Measurements from ENCODE around the gene TGFBR3.

The TGFBR3 gene

DNA sequence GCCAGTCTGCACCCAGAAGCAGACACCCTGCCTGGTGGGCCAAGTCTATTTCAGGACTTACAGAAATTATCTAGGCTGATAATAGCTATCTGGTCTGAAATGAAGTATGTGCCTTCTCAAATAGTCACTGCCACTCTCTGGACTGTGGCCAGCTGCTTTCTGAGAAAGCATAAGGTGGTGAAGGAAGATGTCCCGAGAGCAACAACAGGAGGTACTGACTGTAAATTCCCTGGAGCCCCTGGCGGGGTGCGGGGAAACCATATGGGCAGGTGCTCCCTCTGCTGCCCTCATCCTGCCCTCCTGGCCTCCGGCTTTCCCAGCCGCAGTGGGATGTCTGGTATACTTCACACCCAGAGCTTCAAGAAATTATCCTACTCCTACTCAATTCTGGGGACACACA is 86.8 kb downstream of the TGFBR3 start:
- DNase-seq (ENCODE audit: low spot score), result no peak

DNA sequence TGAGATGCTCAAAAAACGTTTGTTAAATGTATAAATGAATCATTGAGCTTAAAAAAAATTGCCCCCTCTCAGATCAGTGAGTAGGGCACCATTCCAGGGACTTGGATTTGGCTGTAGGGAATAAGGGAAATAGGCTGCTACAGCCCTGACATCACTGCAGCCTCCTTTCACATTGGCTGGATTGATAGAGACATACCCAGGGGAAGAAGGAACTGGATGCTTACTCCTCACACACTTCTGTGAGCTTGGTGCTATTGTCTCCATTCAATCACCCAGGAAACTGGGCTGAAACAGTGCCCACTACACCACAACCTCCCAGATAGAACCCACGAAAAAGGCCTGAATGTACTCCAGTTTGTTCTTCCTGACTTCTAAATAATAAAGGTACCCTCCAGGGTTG is 87.2 kb downstream of the TGFBR3 start:
- DNase-seq (ENCODE audit: low spot score), result no peak

DNA sequence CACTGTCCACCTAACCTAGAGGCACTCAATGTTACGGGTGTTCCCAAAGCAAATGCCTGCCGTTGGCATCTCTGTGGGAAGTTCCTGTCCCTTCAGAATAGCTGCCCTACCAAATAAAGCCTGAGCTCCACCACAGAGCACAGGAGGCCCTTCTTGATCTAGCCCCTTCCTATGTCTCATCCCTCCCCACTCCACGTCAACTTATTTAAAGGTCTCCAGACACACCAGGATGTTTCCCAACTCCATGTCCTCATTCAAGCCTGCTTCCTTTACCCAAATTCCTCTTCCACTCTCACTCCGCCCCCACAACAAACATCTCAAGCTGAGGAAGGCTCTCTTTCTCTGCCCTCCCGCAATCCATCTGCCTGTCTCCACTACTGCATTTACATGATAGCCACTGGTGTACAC is 87.7 kb downstream of the TGFBR3 start:
- no peak for DNase-seq (ENCODE audit: low spot score)

DNA sequence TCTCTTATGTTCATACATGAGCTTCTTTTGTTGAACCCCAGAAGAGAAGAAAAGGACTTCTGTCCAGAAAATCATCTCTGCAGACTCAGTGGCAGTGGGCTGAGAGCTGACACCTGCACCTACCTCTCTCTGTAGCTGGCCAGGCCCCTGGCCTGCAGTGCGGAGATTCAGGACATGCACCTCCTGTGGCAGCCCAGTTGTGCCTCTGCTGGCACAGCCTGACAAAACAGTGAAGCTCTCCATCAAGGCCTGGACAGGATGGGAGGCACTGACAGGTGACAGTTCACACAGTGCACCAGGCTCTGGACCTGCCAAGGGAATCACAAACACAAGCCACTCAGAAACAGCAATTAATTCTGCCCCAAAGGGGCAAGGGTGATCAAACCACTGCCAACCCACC is 88.8 kb downstream of the TGFBR3 start:
- DNase-seq (ENCODE audit: low spot score), result no peak

DNA sequence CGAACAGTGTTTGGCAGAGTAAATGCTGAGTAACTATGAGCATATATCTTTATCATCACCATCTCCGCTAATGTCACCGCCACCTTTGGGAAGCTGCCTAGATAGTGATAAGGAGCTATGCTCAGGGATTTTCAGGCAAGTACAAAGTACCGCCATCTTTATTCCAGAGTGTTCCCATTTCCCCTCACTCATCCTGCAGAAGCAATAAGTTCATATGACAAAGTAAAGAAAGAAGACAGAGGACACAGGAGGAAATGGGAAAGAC is 89.6 kb downstream of the TGFBR3 start:
- no peak for DNase-seq (ENCODE audit: low spot score)

DNA sequence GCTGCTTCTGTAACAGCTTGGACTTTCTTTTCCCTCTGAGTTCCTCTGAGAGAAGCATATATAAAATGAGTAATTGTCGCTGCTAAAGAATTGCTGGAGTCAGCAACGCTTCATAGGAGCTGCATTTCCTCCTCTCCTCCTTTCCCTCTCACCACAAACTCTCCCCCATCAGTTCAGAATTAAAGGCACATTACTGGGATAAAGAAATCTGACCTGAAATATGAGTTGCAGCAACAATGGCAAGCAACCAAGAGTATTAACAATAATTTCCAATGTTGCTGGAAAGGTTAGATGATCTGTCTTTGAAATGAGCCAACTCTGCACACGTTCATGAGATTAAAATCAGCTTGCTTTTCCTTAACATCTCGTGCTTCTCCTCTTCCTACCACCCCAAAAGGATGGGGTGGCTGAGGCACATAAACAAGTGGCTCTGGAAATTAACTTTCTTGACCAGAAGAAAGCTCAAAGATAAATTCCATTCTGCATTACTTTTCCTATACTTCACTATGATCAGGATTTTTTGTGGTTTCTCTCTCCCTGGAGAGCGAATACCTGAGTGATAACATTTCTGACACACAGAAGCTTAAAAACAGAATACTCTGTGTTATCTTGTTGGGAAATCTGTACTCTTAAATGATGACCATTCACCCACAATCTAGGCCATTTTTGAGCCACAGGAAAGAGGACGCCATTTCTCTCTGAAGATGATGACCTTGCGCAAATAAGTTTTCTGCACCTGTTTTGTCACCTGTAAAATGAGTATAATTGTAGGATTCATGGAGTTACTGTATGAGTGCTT is 90.2 kb downstream of the TGFBR3 start:
- no peak for DNase-seq (ENCODE audit: low spot score)

DNA sequence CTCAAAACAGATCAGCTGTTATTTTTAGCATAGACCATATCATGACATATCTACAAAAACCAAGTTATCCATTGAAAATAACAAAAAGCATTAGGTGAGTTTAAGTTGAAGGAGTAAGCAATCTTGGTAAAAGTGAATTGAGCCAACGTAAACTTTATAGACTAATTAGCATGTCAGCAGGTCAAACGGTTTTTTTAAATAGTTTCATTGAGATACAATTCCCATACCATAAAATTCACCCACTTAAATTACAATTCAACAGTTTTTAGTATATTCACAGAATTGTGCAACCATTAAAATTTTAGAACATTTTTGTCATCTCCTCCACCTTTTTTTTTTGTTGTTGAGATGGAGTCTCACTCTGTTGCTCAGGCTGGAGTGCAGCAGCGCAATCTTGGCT is 92.1 kb downstream of the TGFBR3 start:
- no peak for DNase-seq (ENCODE audit: low spot score)

DNA sequence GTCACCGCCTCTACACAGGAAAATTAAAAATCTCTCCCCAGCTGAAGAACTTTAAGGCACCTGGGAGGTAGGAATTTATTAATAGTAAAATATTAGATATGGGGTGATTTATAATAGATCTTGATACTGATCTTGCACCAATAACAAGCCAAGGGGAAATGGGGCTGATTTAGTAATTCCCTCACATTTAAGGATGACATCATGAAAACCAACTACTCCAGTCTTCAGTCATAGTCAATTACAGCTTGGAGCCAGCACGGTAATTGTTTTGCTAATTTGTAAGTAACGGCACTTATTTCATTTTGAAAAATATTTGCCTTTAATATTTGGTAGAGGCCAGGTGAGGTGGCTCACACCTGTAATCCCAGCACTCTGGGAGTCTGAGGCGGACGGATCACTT is 92.8 kb downstream of the TGFBR3 start:
- no peak for DNase-seq (ENCODE audit: low spot score)

DNA sequence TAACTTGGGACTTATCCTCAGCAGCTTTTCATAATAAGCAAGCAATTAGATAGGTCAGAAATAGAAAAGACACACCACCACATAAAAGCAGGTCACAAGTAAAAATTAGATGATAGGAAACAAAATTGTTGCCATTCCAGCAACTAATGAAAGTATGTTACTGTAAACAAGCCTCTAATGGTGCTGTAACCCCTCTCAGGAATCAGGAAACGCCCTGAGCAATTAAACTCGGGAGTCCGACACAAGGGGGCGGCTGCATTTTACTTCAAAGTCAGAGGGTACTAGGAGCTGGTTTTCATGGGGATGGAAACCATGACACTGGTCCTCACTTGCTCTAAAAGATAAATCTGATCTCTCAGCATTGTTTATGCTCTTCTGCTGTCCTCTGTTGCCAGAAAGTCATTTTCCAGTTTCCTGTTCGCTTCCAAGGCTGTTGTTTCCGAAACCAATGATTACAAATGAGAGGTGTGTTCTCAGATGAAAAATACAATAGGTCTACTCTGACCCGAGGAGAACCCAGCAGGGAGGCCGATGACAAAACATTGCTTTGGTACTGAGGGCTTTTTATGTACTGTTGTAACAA is 93.4 kb downstream of the TGFBR3 start:
- DNase-seq (ENCODE audit: low spot score), result no peak

DNA sequence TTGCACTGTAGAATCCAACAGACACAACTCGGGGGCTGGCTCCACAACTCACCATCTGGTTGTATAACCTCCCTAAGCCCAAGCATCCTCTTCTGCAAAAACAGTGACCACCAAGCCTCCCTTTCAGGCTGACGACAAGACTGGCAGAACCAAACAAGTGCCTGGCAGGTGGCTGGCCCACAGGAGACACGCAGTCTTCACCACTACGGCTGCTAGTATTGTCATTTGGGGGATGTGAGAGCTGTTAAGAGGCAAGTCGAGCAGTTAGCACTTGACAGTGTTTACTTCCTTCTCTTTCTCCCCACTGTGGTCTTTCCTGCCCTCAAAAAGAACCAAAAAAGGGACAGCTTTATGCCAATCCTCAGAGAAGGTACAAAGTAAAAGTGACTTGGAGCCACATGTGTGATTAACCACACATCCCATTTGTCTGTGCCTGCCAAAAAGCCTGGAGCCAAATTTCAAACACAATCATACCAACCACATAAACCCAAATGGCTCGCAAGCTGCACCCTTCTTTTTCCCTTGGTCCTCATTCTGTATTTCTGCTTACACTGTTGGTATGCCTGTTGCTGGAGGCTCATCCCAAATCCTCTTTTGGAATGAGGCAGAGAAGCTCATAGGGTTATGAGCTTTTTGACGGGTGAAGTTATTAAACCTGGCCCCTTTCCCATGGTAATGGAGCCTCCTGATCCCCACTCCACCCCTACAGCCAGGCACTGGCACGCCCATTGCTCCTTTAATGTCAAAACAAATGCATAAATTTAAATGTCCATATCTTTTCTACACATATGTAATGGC is 94.1 kb downstream of the TGFBR3 start:
- no peak for DNase-seq (ENCODE audit: low spot score)

DNA sequence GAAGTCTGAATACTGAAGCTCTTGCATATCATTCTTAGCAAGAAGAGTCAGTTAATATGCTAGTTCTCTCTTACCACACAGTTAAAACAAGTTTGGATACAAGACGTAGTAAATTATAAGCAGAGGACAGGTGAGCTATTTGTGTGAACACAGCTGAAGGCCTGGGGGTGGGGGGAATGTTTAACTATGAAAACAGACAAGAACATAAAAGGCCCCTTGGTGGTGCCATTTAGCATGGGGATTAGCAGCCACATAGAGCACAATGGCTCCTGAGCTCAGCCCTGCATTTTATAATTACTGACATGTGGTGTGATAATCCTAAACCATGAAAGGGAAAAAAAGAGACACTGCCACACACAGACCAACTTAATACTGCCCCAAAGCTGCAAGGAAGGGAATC is 94.8 kb downstream of the TGFBR3 start:
- no peak for DNase-seq (ENCODE audit: low spot score)

DNA sequence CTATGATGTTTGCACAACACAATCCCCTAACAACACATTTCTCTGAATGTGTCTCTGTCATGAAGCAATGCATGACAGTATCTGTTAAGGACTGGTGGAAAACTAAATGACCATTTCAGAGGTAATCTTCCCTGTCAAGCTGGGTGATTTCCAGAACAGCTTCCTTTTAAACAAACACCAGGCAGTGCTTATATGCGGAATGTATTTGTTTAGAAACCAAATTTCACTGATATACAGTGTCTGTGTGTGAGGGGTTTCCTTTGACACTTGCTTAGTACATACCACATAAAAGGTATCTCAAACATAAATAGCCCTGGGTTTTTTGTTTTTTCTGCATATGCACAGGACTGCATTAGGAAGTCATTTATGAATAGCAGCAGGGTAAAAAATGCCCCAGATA is 95.6 kb downstream of the TGFBR3 start:
- DNase-seq (ENCODE audit: low spot score), result no peak

DNA sequence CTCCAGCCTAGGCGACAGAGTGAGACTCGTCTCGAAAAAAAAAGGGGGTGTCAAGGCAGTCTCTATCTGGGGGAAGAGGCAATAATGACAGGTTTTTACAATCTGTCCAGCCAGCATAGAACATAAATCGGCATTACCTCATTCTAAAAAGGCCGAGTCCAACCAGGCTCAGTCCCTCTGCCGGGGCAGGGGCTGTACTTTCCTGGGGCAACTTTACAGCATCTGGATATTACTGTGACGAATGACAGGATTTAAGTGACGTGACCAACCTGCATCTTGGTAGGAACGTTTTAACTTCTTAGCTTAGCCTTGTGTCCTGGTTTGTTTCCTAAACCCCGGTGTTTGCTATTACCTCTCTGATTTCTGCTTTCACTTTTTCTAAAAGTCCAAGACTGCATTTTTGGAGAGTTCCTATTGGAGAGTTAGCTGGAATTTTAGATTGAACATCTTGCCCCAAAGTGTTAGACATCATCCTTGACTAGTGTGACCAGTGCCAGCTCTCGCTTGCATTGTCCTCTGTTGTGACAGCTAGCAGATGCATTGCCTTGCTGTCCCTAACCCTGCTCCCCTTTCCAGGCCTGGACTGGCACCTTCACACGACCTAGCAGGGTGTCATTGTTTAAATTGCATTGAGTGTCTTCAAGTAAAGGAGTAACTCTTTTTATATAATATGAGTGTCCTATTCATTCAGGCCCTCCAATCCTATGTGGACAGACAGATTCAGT is 96.5 kb downstream of the TGFBR3 start:
- DNase-seq (ENCODE audit: low spot score), result no peak

DNA sequence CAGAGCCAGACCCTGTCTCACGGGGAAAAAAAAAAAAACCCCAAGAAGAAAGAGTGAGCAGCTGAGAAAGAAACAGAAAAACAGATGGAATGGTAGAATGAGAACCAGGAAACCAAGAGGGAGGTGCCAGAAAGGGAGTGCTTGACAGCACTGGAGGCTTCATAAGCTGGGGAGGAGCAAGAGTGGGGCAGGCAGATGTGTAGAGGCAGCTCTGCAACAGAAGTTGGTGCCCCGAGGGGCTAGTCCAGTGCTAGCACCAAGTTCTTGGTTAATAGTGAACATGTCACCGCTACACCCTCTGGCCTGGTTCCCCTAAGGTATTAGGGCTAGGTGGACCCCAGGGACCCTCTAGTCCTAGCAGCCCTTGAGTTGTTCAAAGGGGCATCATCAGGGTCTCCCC is 98.0 kb downstream of the TGFBR3 start:
- no peak for DNase-seq (ENCODE audit: low spot score)

DNA sequence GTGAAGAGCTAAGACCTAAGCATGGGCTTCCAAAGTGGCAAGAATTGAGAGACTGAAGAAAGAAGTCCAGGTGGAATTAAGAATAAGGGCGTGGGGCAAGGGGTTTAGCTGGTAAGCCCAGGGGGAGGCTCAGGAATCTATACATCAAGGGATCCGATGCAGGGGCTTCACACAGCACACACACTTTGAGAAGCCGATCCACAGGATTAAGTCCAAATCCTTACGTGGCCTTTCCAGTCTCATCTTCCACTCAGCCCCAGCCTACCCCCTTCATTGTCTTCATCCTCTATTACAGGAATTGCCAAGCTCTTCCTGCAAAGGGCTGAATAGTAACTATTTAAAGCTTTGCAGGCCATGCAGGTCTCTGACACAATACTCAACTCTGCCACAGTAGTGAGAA is 101.3 kb downstream of the TGFBR3 start:
- no peak for DNase-seq (ENCODE audit: low spot score)

DNA sequence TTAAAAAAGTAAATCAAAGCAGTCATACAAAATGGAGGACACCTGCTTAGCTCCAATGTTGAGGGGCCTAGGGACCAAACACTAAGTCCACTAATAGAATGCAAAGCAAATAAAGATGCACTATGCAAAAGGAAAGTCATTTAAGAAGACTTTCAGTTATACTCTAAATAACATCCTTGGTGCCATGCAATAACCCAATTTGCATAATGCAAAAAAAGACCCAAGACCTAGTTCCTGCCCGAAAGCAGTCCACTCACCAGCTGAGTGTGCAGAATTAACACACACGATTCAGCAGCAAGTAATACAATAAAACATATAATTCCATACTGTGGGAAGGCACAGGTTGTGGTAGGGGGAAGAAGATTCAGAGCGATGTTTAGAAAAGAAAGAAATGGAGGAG is 101.8 kb downstream of the TGFBR3 start:
- DNase-seq (ENCODE audit: low spot score), result no peak

DNA sequence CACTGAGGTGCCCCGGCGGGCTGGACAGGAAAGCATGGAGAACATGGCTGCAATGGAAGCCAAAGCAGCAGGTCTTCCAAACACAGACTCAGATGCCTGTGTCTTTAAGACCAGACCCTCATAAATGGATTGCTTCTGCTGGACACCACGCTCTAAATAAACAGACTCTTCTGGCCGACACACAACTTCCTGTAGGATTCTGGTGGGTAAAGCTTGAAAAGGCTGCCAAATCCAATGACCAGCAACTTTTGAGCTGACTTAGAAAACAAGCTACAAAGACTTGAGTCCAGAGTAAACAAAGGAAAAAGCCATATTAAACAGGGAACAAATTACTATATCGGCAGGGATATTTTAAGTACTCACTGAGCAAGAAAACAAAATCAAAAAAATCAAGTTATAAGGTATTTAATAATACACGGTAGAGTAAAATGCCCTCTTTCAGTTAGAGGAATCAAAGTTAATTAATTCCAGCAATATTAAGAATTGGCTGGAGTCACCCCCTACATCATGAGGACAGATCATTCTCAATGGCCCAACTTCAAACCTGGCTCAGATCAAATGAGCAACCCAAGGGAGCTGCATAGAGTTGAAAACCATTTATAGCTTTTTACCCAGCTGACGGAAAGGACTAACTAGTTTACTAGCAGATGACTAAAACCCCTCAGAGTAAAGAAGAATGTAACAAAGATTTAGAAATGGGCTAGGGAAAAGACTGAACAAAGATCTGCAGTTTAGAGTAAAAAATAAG is 102.4 kb downstream of the TGFBR3 start:
- DNase-seq (ENCODE audit: low spot score), result no peak

DNA sequence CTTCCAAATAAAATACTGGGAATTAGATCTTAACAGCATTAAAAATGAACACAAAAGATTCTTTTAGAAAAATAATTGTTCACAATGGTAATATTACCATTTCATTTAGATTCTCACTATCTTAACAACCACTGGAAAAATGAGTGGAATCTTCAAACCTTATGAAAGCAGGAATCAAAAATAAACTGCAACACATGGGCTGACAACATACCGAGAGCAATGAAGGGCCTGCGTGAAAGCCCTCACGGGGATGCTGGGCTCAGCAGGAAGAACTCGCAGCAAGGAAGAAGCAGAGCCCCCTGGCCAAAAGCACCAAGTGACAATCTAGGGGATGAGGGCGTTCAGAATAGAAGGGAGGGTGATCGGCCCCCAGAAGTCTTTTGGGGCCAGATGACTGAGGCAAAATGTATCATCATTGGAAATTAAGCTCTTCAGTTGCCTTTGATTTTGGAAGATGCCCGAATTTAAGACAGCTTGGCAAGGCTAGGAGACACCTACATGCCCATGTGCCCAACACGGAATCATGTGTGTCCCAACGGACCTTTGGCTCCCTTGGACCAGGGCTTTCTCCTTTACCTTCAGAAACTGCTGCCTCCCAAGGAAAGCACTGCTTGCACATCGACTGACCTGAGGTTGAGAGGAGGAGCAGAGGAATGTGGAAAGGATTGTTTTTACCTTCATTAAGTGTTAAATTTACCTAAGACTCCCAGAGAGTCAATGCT is 103.9 kb downstream of the TGFBR3 start:
- no peak for DNase-seq (ENCODE audit: low spot score)

DNA sequence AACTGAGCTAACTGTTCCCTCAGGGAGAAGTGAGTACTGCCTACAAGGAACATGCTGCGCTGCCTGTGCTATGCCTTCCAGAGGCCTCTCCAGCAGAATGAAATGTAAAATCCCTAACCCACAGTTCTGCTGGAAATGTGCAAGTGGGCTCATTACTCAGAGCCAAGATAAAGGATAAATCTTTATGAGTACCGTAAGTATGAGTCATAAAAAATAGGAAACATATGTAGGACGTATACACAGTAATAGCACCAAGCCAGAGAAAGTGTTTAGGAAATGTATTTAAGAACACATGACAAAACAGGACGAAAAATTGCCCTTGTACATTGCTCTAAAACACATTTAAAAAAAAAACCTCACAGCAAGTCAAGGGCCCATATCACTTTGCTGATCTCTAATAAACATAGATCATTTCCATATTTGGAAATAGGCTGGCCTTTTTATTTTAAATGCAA is 104.6 kb downstream of the TGFBR3 start:
- no peak for DNase-seq (ENCODE audit: low spot score)

DNA sequence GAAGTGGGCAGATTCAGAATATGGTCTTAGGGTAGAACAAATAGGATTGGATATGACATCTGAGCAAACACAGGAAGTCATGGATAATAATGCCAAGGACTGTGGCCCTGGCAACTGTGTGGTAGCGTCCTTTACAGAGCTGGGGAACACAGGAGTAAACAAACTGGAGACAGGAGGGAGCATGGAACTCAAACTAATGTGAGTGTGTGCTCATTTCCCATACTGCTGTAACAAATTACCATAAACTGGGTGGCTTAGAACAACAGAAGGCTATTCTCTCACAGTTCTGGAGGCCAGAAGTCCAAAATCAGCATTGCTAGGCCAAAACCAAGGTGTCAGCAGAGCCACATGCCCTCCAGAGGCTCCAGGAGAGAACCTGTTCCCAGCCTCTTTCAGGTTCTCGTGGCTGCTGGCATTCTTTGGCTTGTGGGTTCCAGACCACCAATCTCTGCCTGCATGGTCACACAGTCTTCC is 106.4 kb downstream of the TGFBR3 start:
- DNase-seq (ENCODE audit: low spot score), result no peak

DNA sequence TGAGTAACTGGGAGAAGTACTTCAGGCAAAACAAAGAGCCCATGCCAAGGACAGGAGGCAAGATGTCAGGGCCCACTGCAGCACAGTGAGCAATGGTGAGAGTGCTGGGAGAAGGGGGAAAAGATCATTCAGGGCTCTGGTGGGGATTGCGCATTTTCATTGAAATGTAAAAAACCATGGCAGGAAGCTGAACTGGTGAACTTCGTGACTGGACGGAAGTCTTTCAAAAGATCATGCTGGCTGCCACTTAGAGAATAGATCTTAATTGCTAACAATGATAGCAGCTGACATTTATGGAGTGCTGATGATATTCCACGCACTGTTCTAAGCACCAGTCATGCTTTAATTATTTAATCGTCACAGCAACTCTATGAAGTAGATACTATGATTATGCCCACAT is 107.0 kb downstream of the TGFBR3 start:
- no peak for DNase-seq (ENCODE audit: low spot score)
